PC-9 (cell line): ENCODE measurements around the gene WDR27. TPM values are rescaled to one million over a fixed set of nuclear protein-coding genes. Genes with fewer than 3 reads are reported as not detected.
"Not testable (repeated sequence)": the region's sequence is repeated elsewhere in the genome, so short reads cannot be mapped to it uniquely, and the experiment has no call there.

Source experiments
- BruUV-seq: library from RNA; stranded (reverse); fragments of 400-500 nt; replicated peaks from 2 replicates; lab custom pipeline; 2021; lab: Mats Ljungman, UMichigan
- CTCF ChIA-PET: fragments of 300-600 bp; sonication (Branson Sonifier 250); formaldehyde crosslinking; loops from one replicate; lab custom pipeline; 2022; ENCODE audit warnings: antibody characterized with exemption; lab: Charles Lee
- POLR2A ChIA-PET: fragments of 300-600 bp; sonication (Branson Sonifier 250); formaldehyde crosslinking; loops from one replicate; lab custom pipeline; 2022; ENCODE audit warnings: antibody characterized with exemption; ENCODE audit not compliant: unreplicated experiment; lab: Charles Lee
- DNase-seq, 2 experiments: peaks; one replicate each; pipeline versions ENCODE4 v3.0.0 to v3.0.0-alpha.2; 2015 to 2022; ENCODE audit warnings: mixed read lengths in 1 of 2
- H2AFZ ChIP-seq: fragments of 200-600 bp; sonication (generic); 2 replicates; pipeline ENCODE4 v1.8.1; 2017; ENCODE audit warnings: antibody characterized with exemption
- H3F3A ChIP-seq: fragments of 200-600 bp; sonication (generic); 2 replicates; pipeline ENCODE4 v1.8.1; 2017; ENCODE audit warnings: antibody characterized with exemption, mild to moderate bottlenecking, low read depth; ENCODE audit not compliant: insufficient read depth
- H3K27ac ChIP-seq: fragments of 200-600 bp; sonication (generic); 2 replicates; pipeline ENCODE4 v1.6.1; 2016; ENCODE audit warnings: mixed run types
- H3K27me3 ChIP-seq: fragments of 200-600 bp; sonication (generic); 2 replicates; pipeline ENCODE4 v1.6.1; 2016; ENCODE audit warnings: low read depth, mixed run types; ENCODE audit not compliant: insufficient read depth
- H3K36me3 ChIP-seq: fragments of 200-600 bp; sonication (generic); 2 replicates; pipeline ENCODE4 v1.6.1; 2016; ENCODE audit warnings: low read depth, mixed run types
- H3K4me1 ChIP-seq: fragments of 200-600 bp; sonication (generic); replicated peaks from 2 replicates; pipeline ENCODE4 v1.6.1; 2016; ENCODE audit warnings: mixed run types; ENCODE audit not compliant: insufficient read depth
- H3K4me2 ChIP-seq: fragments of 200-600 bp; sonication (generic); 2 replicates; pipeline ENCODE4 v1.6.1; 2017; ENCODE audit warnings: mixed run types
- H3K4me3 ChIP-seq: fragments of 200-600 bp; sonication (generic); 2 replicates; pipeline ENCODE4 v1.6.1; 2016; ENCODE audit warnings: mixed run types
- H3K79me2 ChIP-seq: fragments of 200-600 bp; sonication (generic); 2 replicates; pipeline ENCODE4 v1.6.1; 2017; ENCODE audit warnings: low read depth, mixed run types
- H3K9me2 ChIP-seq: fragments of 200-600 bp; sonication (generic); 2 replicates; pipeline ENCODE4 v1.8.1; 2017; ENCODE audit warnings: mild to moderate bottlenecking; ENCODE audit not compliant: insufficient read depth
- H3K9me3 ChIP-seq: fragments of 200-600 bp; sonication (generic); 2 replicates; pipeline ENCODE4 v1.8.1; 2016; ENCODE audit warnings: low read depth; ENCODE audit not compliant: insufficient read depth
- H4K20me1 ChIP-seq: fragments of 200-600 bp; sonication (generic); 2 replicates; pipeline ENCODE4 v1.8.1; 2017; ENCODE audit not compliant: insufficient read depth
- CTCF ChIP-seq: fragments of 200-600 bp; sonication (generic); conservative IDR thresholded peaks from 2 replicates; pipeline ENCODE4 v1.6.1; 2017; ENCODE audit warnings: mixed run types, antibody characterized with exemption, mild to moderate bottlenecking, moderate library complexity
- EZH2 ChIP-seq: fragments of 200-600 bp; sonication (generic); IDR thresholded peaks from 2 replicates; pipeline ENCODE4 v1.8.0; 2017; ENCODE audit warnings: antibody characterized with exemption, low read depth
- intact Hi-C: fragments of 100-400 bp; cut with micrococcal nuclease; formaldehyde crosslinking; loops from one replicate; pipeline ENCODE4 v1.10.0; 2022; ENCODE audit not compliant: unreplicated experiment
- total RNA-seq: library from RNA; stranded (reverse); gene quantifications from 2 replicates; pipeline ENCODE4 v1.2.3, GENCODE V29; 2021

The WDR27 gene
- total RNA-seq, 1 experiment from 2014 or later: 54.2 TPM

DNA sequence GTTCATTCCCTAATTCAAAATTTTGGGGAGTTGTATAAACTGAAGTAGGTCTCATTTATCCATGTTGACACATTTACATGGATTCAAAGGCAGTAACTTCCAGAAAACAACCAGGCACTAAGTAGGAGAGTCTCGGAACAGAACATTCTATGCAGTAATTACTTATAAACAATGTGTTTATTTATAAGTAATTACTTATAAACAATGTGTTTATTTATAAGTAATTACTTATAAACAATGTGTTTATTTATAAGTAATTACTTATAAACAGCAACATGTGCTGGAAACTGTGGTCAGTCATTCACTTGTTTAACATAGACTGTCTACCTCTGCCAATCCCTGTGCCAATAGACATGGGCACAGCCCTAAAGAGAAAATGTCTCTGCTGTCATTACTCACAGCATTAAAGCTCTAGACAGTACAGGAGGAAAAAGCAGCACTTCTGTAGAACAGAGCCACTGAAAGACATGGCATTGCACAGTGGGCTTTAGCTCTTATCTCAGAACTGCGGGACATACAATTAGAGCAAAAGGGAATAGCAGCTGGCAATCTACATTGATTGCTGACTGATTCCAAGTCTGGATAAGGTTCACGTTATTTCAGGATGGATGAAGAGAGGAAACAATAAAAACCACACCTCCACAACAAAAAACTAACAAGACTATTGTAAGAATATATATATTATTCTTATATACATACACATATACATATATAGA lies 188.2 kb downstream of the WDR27 start:
- TF ChIP-seq CTCF (no peak), EZH2 (no peak)
- Histone ChIP-seq H3F3A (no peaks in the 10 kb centered on the region), H3K4me2 (no peak overlapping the region), H3K36me3 (no peaks in the 10 kb centered on the region), H3K4me1 (no peaks in the 10 kb centered on the region), H3K79me2 (no peaks in the 10 kb centered on the region), H3K27ac (no peak overlapping the region), H3K4me3 (no peak overlapping the region), H4K20me1 (no peaks in the 10 kb centered on the region), H3K9me3 (no peaks in the 10 kb centered on the region), H2AFZ (no peak overlapping the region), H3K9me2 (no peaks in the 10 kb centered on the region), H3K27me3 (no peaks in the 10 kb centered on the region)
- DNase-seq: no peak
- ChIA-PET POLR2A (no interaction called here), CTCF (no interaction called here)
- BruUV-seq: no TSS peak
- intact Hi-C loops: no loop called here

DNA sequence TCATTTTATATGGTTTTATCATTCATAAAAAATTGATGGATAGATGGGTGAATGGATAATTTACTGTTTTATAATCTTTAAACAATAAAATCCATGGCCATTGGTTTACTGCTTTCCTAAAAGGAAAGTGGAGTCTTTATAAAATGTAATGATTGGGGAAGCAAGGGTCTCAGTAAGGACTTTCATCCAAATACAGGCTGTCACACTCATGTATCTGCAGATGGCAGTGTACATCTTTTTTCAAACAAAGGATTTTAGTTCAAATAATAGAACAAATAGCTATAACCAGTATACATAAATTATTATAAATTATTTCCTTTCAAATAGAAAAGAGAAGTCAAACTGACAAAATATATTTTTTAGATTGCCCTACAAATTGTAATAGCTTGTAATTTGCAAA lies 190.0 kb downstream of the WDR27 start:
- intact Hi-C loops, H3K4me3 ChIP-seq, H3K4me2 ChIP-seq, H3K79me2 ChIP-seq, H3K9me3 ChIP-seq, H2AFZ ChIP-seq, BruUV-seq, CTCF ChIA-PET, H3K27ac ChIP-seq, H3K4me1 ChIP-seq, H3K27me3 ChIP-seq, H3F3A ChIP-seq, POLR2A ChIA-PET, H3K9me2 ChIP-seq, H3K36me3 ChIP-seq, DNase-seq, H4K20me1 ChIP-seq: not testable (repeated sequence)

- no peak overlapping the region for H3K4me3 ChIP-seq
- H3K79me2 ChIP-seq: no peaks in the 10 kb centered on the region
- CTCF ChIA-PET: no interaction called here
- intact Hi-C loops: no loop called here
- H3F3A ChIP-seq: no peaks in the 10 kb centered on the region
- no peak for DNase-seq
- H3K4me2 ChIP-seq: no peak overlapping the region
- TF ChIP-seq CTCF: no peak
- no peak for TF ChIP-seq EZH2
- H3K27me3 ChIP-seq: no peaks in the 10 kb centered on the region
- no peaks in the 10 kb centered on the region; the same call in 1 of the 2 replicates for H4K20me1 ChIP-seq
- H3K9me2 ChIP-seq: no peaks in the 10 kb centered on the region
- BruUV-seq: no TSS peak
- no peak overlapping the region for H3K27ac ChIP-seq
- no peaks in the 10 kb centered on the region for H3K9me3 ChIP-seq
- no peaks in the 10 kb centered on the region for H3K4me1 ChIP-seq
- no peak overlapping the region for H2AFZ ChIP-seq
- H3K36me3 ChIP-seq: no peaks in the 10 kb centered on the region
- POLR2A ChIA-PET: no interaction called here
Observed at GRCh38 chr6:169510871-169511270, 191.0 kb downstream of the WDR27 start.

DNA sequence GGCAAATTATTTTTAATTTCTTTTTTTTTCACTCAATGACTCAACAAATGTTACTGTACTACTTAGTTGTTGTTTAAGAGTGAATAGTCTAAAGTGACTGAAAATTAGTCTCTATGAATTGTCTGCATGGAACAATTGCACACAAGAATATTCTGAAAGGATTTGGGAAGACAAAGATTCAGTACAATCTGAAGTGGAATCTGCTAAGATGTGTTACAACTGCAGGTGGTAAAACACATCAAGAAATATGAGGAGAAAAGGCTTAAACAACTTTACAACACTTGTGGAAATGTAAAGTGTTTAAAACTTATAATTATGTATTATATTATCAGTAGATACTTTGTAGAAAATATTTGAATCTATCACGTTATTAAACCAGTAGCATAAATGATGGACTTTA lies 193.4 kb downstream of the WDR27 start:
- BruUV-seq: no TSS peak
- CTCF ChIA-PET: no interaction called here

More for the DNA sequence above, 193.4 kb downstream of the WDR27 start:
- Histone ChIP-seq H3K9me3 (no peaks in the 10 kb centered on the region), H3F3A (no peaks in the 10 kb centered on the region), H3K36me3 (no peaks in the 10 kb centered on the region), H3K9me2 (no peaks in the 10 kb centered on the region), H3K27me3 (no peaks in the 10 kb centered on the region), H4K20me1 (no peaks in the 10 kb centered on the region; the same call in 1 of the 2 replicates), H3K4me3 (no peak overlapping the region), H3K79me2 (no peaks in the 10 kb centered on the region), H3K27ac (no peak overlapping the region), H3K4me1 (no peaks in the 10 kb centered on the region), H3K4me2 (no peak overlapping the region), H2AFZ (no peak overlapping the region)
- intact Hi-C loops: no loop called here
- POLR2A ChIA-PET: no interaction called here
- DNase-seq: no peak
- no peak for TF ChIP-seq CTCF
- no peak for TF ChIP-seq EZH2
